HAP-1 (cell line): Measurements from ENCODE around the gene CACNA1C.

Experiments
- DNase-seq, 2 experiments: peaks; one replicate each; pipeline ENCODE4 v3.0.0-alpha.2; 2016 to 2020; ENCODE audit warnings: low spot score in 2 of 2
- H3K27me3 ChIP-seq: fragments of 250-450 bp; sonication (Bioruptor Pico); 2 replicates; pipeline ENCODE4 v1.5.1; 2020; ENCODE audit warnings: low read depth, mild to moderate bottlenecking, moderate library complexity
- H3K36me3 ChIP-seq: fragments of 250-450 bp; sonication (Bioruptor Pico); replicated peaks from 2 replicates; pipeline ENCODE4 v1.5.1; 2020; ENCODE audit warnings: mild to moderate bottlenecking
- H3K4me1 ChIP-seq: fragments of 250-450 bp; sonication (Bioruptor Pico); 2 replicates; pipeline ENCODE4 v1.5.1; 2020; ENCODE audit warnings: mild to moderate bottlenecking
- H3K4me3 ChIP-seq: fragments of 250-450 bp; sonication (Bioruptor Pico); 2 replicates; pipeline ENCODE4 v1.5.1; 2020; ENCODE audit warnings: mild to moderate bottlenecking, moderate library complexity
- H3K9me3 ChIP-seq: fragments of 250-450 bp; sonication (Bioruptor Pico); 2 replicates; pipeline ENCODE4 v1.5.1; 2020; ENCODE audit warnings: mild to moderate bottlenecking, moderate library complexity
- in situ Hi-C: fragments of 300-500 bp; cut with MboI; formaldehyde crosslinking; loops from 3 replicates; pipeline ENCODE4 v1.14.3; 2020; ENCODE audit warnings: low sequenced_read_pairs, inconsistent platforms, mixed read lengths

The CACNA1C gene

DNA sequence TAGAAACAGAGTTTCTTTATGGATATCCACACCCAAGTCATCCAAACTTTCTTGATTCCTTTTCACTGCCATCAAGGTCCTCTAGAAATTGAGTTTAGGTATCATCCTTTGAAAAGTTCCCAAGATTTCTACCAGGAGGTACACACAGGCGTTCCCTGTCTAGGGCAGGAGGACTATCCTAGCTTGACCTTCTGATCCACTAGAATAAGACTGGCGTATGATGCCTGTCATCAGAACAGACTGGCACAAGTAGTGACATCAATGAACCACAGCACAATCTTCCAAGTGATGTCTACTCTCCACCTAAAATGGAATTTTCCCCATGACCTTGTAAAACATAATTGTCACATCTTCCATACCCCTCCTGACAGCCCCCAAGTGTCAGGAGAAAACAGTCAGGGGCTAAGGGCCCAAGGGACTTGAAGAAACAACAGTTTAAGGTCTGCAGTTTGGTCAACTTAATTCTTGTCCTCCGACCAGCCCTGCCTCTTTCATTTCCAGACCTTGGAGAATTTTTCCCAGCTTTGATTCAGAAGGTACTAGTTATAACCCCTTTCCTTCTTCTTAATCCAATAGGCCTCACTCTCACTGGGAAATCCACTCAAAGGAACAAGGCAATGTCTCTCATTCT, 641.3 kb downstream of the CACNA1C start:
- DNase-seq, result no peak
- no peak overlapping the region for H3K4me3 ChIP-seq
- 0 out of 2 replicates have a peak, but pooled peaks cover 4% of the 10 kb centered on the region for H3K4me1 ChIP-seq
- H3K27me3 ChIP-seq, result peaks cover 9% of the 10 kb centered on the region; the same call in 1 of the 2 replicates
- H3K36me3 ChIP-seq, result no peaks in the 10 kb centered on the region
- in situ Hi-C loops, result no loop called here
- H3K9me3 ChIP-seq, result no peaks in the 10 kb centered on the region

DNA sequence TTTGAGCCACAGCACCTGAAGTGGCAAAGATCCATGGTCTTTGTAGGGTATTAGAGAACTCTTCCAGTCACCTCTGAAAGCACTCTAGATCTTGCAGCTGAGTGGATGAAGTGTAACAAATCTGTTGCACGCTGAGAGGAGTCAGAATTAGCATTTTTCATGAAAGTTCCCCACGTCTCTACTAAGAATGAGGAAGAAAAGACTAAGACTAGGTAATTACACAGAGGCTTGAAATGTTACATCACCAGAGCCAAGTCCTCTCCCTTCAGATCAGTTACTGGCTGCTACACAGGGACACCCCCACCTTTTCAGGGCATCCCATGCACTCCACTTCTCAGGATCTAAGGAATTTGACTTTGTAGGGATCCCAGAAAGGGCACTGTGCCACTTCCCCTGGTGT, 643.3 kb downstream of the CACNA1C start:
- DNase-seq, result no peak
- H3K9me3 ChIP-seq, result no peaks in the 10 kb centered on the region
- in situ Hi-C loops, result no loop called here
- no peak overlapping the region for H3K4me3 ChIP-seq
- peaks cover 9% of the 10 kb centered on the region; the same call in 1 of the 2 replicates for H3K27me3 ChIP-seq
- no peaks in the 10 kb centered on the region for H3K4me1 ChIP-seq
- H3K36me3 ChIP-seq, result no peaks in the 10 kb centered on the region

DNA sequence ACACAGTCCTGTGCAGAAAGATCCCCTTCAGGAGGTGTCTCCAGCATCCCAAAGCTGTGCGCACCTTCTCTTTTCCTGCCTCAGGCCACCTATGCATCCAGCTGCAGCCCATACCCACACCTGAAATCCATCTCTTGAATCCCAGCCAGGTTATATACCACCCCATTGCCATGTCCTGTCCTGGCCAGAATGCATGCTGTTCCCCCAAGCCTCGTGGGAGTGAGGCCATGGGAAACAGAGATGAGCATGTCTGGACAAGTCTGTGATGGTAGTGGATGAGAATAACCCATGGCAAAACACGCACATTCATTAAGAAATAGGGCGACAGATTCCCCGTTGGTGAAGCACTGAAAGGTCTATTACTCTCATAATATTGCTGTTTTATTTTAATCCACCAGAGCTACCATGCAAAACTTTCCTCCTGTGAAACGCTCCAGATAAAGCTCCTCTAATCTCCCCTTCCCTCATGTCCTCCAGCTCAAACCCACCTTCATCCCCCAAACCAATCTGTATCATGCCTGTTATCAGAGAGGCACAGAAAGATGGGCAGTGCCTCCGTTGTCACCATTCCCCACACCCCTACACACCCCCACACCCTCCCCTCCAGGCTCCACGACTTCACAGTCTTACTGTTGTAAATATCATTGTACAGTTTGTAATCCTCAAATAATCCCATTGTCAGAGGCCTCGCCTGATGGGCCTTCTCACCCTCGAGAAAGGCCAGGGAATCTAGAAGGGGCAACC, 644.4 kb downstream of the CACNA1C start:
- in situ Hi-C loops, result no loop called here
- peaks cover 9% of the 10 kb centered on the region; the same call in 1 of the 2 replicates for H3K27me3 ChIP-seq
- no peak for DNase-seq
- H3K36me3 ChIP-seq, result no peaks in the 10 kb centered on the region
- H3K4me3 ChIP-seq, result no peak overlapping the region
- no peaks in the 10 kb centered on the region for H3K9me3 ChIP-seq
- no peaks in the 10 kb centered on the region for H3K4me1 ChIP-seq

DNA sequence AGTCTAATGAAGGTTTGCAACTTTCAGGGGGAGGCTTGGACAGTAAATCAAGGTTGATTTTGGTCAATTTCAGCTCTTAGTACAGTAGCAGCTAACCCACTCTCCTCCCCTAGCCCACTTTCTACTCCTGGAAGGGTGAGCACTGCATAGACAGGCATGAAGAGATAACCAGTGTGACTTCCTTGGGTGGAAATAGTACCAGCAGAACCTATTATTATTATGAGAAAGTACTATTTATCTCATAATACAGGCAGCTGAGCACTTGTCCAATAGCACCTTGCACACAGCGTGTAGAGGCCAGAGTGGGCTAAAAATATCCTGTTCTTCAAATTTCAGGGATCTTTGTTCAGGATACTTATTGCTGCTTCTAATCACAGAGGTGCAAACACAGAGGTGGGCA, 645.8 kb downstream of the CACNA1C start:
- Histone ChIP-seq H3K4me3 (no peak overlapping the region), H3K27me3 (peaks cover 7% of the 10 kb centered on the region; the same call in 1 of the 2 replicates), H3K36me3 (no peaks in the 10 kb centered on the region), H3K4me1 (no peaks in the 10 kb centered on the region), H3K9me3 (no peaks in the 10 kb centered on the region)
- DNase-seq, result no peak
- in situ Hi-C loops, result no loop called here

DNA sequence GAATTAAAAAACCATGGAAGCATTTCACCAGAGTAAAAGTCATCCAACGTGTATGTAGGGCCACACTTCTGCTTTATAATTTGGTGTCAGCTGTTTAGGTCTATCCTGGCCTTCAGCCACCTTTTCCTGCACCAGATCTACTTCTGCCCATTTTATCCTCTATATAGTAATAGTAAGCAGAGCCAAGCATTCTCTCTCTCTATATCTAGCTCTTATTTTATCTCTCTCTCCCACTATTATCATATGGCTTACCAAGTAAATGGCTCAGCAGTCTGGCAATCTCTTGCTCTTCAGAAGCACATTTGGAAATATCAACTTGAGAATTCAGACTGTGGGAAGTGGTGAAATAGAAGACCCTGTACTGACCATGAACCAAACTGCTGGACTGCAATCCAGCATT, 657.9 kb downstream of the CACNA1C start:
- in situ Hi-C loops, result no loop called here
- no peak for DNase-seq
- Histone ChIP-seq H3K4me3 (no peak overlapping the region), H3K4me1 (no peaks in the 10 kb centered on the region), H3K27me3 (peaks cover under 1% of the 10 kb centered on the region; the same call in 1 of the 2 replicates), H3K36me3 (no peaks in the 10 kb centered on the region), H3K9me3 (no peaks in the 10 kb centered on the region)

DNA sequence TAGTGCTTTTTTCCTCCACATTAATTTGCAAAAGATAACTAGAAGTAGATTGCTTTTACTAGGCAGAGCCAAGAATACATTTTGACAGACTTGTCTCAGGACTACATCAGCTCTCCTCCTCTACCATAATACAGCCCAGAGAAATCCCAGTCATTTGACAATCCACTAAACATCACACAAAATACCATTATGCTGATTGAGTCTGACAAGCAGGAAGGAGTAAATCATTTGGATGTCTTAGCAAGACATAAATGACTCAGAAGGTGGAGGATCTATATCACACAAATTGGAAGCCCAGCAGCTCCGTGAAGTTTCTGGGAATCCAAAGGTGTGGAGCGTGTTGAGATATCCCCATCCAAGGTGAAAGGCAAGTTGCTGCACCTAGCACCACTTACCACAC, 666.6 kb downstream of the CACNA1C start:
- no peaks in the 10 kb centered on the region for H3K36me3 ChIP-seq
- peaks cover 8% of the 10 kb centered on the region; the same call in 1 of the 2 replicates for H3K27me3 ChIP-seq
- H3K9me3 ChIP-seq, result no peaks in the 10 kb centered on the region
- no peak for DNase-seq
- in situ Hi-C loops, result no loop called here
- no peaks in the 10 kb centered on the region for H3K4me1 ChIP-seq
- H3K4me3 ChIP-seq, result no peak overlapping the region

DNA sequence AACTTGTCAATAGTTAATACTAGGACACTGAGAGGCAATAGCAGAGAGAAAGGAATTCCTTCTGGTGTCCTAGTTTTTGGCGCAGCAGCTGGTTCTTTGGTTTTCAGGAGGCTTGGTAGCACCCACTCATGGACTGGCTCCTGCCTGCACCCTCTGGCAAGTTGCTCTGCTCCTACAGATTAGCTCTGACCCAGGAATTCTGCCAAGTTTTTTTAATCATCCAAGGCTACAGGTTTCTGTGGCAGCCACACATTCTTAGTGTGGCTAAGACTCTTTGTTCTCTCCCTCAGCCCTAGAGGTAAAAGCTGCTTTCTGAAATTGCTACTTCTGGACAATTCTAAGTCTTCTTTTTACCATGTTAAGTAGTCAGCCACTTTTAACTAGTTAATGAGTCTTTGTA, 670.0 kb downstream of the CACNA1C start:
- in situ Hi-C loops, result no loop called here
- Histone ChIP-seq H3K9me3 (no peaks in the 10 kb centered on the region), H3K4me3 (no peak overlapping the region), H3K27me3 (0 out of 2 replicates have a peak, but pooled peaks cover 4% of the 10 kb centered on the region), H3K36me3 (no peaks in the 10 kb centered on the region), H3K4me1 (no peaks in the 10 kb centered on the region)
- no peak for DNase-seq

DNA sequence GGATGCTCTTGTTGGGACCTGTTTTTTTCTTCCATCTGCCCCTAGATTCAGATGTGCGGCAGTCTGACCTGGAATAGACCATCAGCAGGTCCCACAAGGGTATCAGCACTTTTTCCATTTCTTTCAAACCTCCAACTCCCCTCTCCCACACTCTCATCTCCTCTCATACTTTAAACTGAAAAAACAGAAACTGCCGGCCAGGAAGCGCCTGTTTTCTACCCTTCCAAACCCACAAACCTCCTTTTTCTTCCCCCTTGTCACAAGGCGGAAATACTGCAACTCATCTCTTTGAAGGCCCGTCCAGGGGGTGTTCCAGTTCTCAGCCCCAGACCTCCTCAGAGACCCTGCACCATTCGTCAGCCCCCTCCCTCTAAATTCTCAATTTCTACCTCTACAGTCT, 679.5 kb downstream of the CACNA1C start:
- Histone ChIP-seq H3K9me3 (no peaks in the 10 kb centered on the region), H3K4me3 (no peak overlapping the region), H3K36me3 (no peaks in the 10 kb centered on the region), H3K4me1 (no peaks in the 10 kb centered on the region), H3K27me3 (peaks cover 23% of the 10 kb centered on the region)
- in situ Hi-C loops, result no loop called here
- DNase-seq, result no peak

DNA sequence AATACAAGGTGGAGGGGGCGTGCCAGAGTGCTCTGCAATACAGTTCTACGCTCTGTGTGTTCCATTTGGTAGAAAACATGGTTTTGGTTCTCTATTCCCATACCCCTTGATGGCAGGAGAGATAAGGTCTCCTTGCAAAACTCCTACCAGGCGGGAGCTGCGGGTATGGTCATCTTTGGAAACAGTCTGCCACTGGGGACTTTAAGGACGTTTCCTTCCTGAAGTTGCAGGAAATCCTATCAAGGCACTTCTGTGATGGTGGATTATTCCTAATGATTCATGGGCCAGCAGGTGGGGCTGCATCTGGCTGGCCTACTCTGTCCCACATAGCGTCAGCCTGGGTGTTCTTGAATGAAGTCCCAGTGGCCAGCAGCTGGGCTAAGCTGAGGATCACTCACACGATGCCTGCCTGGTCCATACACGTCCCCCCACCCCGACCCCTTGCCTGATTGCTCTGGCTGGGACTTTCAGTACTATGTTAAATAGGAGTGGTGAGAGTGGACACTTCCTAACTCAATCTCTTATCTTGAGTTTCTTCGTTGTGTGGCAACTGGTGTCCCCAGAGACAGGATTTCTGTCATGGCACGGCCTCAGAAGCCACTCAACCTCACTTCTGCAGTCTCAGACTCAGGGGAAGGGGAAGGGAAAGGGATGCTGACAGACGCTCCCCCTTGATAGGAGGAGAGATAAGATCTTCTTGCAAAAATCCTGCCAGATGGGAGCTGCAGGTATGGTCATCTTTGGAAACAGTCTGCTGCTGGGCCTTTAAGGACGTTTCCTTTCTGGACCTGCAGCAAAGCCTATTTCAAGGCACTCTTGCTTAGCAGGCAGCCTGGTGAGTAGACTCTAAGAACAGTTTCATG, 680.9 kb downstream of the CACNA1C start:
- H3K4me3 ChIP-seq, result no peak overlapping the region
- no peaks in the 10 kb centered on the region for H3K4me1 ChIP-seq
- peaks cover 23% of the 10 kb centered on the region for H3K27me3 ChIP-seq
- in situ Hi-C loops, result no loop called here
- DNase-seq, result no peak
- H3K36me3 ChIP-seq, result no peaks in the 10 kb centered on the region
- H3K9me3 ChIP-seq, result no peaks in the 10 kb centered on the region

DNA sequence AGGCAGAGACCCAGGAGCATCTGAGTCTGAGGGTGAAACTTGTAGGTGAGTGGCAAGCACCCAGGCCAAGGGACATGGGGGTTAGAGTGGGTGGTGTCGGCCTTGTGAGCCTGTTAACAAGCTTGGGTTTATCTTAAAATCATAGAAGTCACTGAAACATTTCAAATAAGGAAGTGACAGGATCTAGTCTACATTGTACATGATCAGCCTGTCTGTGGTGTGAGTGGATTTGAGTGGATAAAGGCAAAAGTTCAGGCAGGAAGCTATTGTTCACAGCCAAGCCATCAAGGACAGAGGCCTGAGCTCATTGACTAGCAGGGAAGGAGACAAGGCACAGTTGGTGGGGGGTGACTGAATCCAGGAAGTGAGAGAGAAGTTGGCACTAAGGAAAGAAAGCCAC, 682.6 kb downstream of the CACNA1C start:
- no peak overlapping the region for H3K4me3 ChIP-seq
- no peak for DNase-seq
- peaks cover 20% of the 10 kb centered on the region for H3K27me3 ChIP-seq
- H3K4me1 ChIP-seq, result no peaks in the 10 kb centered on the region
- no peaks in the 10 kb centered on the region for H3K9me3 ChIP-seq
- in situ Hi-C loops, result no loop called here
- H3K36me3 ChIP-seq, result no peaks in the 10 kb centered on the region

DNA sequence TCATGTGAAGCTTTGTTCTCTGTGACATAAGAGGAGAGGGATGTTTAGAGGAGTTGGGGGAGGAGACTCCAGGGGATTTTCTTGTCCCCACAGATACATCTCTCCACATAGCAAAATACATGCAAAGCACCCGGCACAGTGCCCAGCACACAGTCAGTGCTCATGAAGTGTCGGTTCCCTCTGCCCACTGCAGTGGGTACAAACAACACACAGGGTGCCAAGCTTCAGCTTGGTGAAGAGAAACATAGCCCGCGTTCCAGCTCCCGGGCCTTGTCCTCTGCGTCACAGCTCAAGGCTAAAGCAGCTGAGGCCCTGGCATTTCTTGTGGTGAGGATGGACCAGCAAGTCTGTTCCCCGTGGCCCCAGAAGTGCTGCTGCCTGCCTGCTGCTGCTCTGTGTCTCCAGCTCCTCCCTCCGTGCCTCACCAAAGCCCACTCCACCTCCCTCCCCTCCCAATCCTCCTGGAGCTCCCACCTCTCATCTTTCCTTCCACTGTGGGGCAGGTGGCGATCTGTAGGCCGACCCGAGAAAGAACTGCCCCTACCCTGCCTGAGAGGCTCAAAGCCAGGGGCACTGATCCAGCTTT, 685.0 kb downstream of the CACNA1C start:
- H3K36me3 ChIP-seq, result no peaks in the 10 kb centered on the region
- DNase-seq, result no peak
- peaks cover 13% of the 10 kb centered on the region for H3K27me3 ChIP-seq
- H3K9me3 ChIP-seq, result no peaks in the 10 kb centered on the region
- no peak overlapping the region for H3K4me3 ChIP-seq
- in situ Hi-C loops, result no loop called here
- H3K4me1 ChIP-seq, result no peaks in the 10 kb centered on the region

DNA sequence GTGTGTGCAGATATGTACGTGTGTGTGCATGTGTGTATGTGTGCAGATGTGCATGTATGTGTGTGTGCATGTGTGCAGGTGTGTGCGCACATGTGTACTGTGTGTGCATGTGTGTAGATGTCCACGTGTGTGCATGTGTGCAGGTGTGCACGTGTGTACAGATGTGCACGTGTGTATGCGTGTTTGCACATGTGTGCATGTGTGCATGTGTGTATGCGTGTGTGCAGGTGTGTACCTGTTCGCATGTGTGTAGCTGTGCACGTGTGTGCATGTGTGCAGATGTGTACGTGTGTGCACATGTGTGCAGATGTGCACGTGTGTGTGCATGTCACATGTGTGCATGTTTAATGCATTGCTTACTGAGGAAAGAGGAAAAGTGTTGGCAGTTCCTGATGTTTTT, 686.3 kb downstream of the CACNA1C start:
- in situ Hi-C loops, result no loop called here
- no peak for DNase-seq
- H3K27me3 ChIP-seq, result peaks cover 7% of the 10 kb centered on the region; the same call in 1 of the 2 replicates
- no peak overlapping the region for H3K4me3 ChIP-seq
- H3K9me3 ChIP-seq, result no peaks in the 10 kb centered on the region
- no peaks in the 10 kb centered on the region for H3K4me1 ChIP-seq
- H3K36me3 ChIP-seq, result no peaks in the 10 kb centered on the region

DNA sequence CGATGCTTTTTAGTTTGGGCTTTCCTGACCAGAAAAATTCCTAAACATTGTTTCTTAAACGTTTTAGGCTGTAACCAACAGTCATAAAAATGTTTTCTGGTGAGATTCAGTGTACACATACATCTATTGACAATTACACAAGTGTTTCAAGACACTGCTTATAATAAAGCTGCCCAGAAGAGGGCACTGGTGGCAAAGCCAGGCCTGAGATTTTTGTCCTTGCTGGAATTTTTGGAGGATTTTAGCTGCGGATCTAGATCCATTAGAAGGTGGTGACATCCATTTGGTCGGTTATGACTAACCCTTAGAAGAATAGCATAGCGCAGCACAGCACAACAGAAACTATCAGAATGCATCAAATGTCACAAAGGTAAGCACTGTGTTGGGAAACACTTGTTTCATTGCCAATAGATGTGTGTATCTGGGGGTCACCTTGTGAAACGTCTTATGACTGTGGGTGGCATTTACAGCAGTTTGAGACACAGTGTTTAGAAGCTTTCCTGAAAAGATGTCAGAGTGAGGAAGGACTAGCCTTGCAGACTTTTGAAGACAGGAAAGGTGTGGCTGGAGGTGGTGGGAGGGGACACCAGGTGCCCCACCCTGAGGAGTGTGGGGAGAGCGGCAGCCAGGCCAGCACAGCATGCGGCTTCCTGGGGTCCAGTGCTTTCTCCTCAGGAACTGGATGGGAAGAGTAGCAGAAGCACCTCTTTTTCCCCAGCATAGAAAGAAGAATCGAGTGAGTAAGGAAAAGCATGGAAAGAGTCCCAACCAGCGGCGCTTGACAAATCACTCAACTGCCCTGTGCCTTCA, 687.2 kb downstream of the CACNA1C start:
- DNase-seq, result peak in 1 of 2 experiments; percentile 28
- H3K9me3 ChIP-seq, result no peaks in the 10 kb centered on the region
- H3K27me3 ChIP-seq, result peaks cover 5% of the 10 kb centered on the region; the same call in 1 of the 2 replicates
- H3K4me1 ChIP-seq, result no peaks in the 10 kb centered on the region
- H3K4me3 ChIP-seq, result no peak overlapping the region
- H3K36me3 ChIP-seq, result no peaks in the 10 kb centered on the region
- in situ Hi-C loops, result no loop called here
